GM19452 (cell line): ENCODE measurements around the gene ZNF43.
"Not testable (repeated sequence)": the region's sequence is repeated elsewhere in the genome, so short reads cannot be mapped to it uniquely, and the experiment has no call there.

Experiments used
- ATAC-seq: cut with Tn5 transposase; IDR thresholded peaks from one replicate; pipeline ENCODE4 v1.9.1; 2021; ENCODE audit not compliant: unreplicated experiment

ZNF43 gene

DNA sequence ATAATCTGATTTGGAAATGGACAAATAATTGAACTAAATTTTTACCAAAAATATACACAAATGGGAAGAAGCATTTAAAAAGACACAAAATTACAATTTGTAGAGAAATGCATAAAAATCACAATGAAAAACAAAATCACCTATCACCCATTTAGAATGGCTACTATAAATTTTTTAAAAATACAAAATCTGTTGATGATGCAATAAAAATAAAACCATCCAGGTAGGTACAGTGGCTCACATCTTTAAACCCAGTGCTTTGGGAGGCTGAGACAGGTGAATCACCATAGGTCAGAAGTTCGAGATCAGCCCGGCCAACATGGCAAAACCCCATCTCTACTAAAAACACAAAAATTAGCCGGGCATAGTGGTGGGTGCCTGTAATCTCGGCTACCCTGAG, 23.5 kb downstream of the ZNF43 start:
- no peak for ATAC-seq

DNA sequence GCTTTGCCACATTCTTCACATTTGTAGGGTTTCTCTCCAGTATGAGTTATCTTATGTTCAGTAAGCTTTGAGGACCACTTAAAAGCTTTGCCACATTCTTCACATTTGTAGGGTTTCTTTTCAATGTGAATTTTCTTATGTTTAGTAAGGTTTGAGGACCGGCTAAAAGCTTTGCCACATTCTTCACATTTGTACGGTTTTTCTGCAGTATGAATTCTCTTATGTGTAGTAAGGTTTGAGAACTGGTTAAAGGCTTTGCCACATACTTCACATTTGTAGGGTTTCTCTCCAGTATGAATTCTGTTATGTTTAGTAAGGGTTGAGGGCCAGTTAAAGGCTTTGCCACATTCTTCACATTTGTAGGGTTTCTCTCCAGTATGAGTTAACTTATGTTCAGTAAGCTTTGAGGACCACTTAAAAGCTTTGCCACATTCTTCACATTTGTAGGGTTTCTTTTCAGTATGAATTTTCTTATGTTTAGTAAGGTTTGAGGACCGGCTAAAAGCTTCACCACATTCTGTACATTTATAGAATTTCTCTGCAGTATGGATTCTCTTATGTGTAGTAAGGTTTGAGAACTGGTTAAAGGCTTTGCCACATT, 27.5 kb downstream of the ZNF43 start:
- ATAC-seq, result not testable (repeated sequence)

DNA sequence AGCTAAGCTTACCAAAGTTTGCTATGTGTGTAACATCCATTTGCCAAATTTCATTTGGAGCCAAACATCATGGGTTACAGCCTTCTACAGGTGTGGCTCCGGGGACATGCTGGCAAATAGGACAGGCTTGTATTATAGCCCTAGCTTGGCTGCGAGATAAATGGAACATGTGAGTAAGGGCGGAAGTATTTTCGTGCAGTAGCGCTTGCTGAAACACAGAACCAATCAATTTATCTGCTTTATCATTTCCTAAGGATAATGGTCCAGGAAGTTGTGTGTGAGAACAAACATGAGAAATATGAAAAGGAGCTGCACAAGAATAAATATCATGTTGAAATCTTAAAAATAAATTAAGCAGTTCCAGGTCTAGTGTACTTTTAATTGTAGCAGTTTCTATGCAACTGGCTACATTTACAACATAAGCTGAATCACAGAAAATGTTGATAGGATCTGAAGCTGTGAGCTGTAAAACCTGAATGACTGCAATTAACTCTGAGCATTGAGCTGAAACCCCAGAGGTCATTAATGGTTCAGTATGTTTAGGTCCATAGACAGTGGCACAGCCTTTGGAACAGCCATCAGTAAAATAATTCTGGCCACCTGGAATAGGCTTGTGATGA, 46.4 kb downstream of the ZNF43 start:
- ATAC-seq, result no peak

DNA sequence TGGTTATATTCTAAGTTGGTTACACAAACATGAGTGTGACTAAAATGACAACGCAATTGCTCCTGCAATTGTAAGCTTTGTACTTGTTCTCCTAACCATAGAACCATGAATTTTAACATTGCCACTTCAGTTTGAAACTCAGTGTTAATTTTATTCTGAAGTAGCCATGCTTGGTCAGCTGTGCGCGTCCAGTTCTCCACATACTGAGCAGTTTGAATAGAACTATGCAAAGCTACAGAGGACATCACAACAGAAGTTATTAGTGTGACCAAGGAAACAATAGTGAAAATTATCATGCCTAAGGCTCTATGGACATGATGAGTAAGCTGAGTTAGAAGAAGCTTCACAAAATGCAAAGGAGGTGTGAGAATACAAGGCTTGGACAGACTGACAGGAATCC, 49.0 kb downstream of the ZNF43 start:
- no peak for ATAC-seq

- not testable (repeated sequence) for ATAC-seq
Measured at GRCh38 chr19:21775792-21776191, 60.2 kb downstream of the ZNF43 start.

DNA sequence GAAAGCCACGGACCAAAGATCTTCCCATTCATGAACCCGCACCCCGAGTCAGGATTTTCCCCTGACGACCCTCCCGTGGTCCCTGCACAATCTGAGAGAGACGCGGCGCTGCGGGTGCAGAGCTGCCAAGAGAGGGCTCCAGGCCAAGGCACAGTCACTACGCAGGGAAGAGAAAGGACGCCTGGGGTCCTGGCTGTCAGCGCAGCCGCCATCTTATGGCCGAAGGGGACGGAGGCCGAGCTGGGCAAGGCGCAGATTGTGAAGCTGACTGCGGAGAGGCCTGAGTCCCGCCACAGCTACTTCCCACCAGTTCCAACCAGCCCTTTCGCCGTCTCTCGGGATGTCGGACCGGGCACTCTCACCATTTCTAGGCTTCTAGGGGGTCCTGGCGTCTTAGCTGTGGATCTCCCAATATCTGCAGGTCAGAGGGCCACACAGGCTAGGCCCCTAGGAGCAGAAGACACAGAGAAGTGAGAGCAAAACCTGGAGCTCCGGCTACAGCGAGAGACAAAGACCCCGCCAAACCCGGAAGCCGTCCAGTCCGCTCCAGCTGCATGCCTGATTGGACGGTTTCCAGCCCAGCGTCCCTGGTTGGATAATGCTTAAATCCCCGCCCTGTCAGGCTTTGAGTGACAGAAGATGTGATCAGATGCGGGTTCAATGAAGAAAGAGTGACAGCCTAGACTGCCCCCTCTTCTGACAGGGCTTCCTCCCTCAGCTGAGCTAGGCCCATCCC, 68.7 kb downstream of the ZNF43 start, which contains the start of gene ZNF100:
ZNF100 (minus strand) TSS at position 515 of the 736 bp plus-strand sequence; CDS start at position 365, 150 bp downstream.
- peak; percentile 98 for ATAC-seq

- not testable (repeated sequence) for ATAC-seq
Measured at GRCh38 chr19:21766705-21767064, 69.3 kb downstream of the ZNF43 start.

DNA sequence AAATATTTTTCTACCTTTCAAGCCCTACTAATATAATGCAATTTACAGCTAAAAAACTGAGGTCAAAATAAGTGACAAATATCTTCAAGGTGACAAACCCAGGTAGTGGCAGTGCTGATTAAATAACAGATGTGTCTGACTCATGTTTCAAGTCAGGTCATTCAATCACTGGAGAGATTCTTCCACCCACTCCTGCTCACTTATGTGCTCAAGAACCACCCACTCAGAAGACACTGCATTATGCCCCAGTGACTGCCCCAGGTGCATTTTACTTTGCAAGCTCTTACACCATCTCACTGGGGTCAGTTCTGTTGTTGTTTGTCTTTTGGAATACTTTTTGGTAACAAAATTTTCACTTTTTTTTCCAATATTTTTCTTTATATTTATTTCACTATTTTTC, 70.8 kb downstream of the ZNF43 start:
- ATAC-seq, result no peak

- not testable (repeated sequence) for ATAC-seq
Measured at GRCh38 chr19:21761547-21761946, 74.4 kb downstream of the ZNF43 start.

- no peak for ATAC-seq
Measured at GRCh38 chr19:21758296-21758695, 77.7 kb downstream of the ZNF43 start.

DNA sequence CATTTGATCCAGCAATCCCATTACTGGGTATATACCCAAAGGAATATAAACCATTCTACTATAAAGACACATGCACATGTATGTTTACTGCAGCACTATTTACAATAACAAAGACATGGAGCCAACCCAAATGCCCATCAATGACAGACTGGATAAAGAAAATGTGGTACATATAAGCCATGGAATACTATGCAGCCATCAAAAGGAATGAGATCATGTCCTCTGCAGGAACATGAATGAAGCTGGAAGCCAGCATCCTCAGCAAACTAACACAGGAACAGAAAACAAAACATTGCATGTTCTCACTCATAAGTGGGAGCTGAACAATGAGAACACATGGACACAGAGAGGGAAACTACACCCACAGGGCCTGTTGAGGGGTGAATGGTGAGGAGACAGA, 80.4 kb downstream of the ZNF43 start:
- ATAC-seq, result not testable (repeated sequence)
